Endothelial cell (in vitro differentiated cells): Measurements from ENCODE around the gene RADX. TPM values are rescaled to one million over a fixed set of nuclear protein-coding genes. Genes with fewer than 3 reads are reported as not detected.
"Not testable (repeated sequence)": the region's sequence is repeated elsewhere in the genome, so short reads cannot be mapped to it uniquely, and the experiment has no call there.

Experiments
- DNase-seq: peaks from one replicate; pipeline ENCODE4 v3.0.0; 2021; ENCODE audit warnings: low spot score
- H3K27ac Mint-ChIP-seq: one replicate; pipeline ENCODE4 v1.8.0; 2021; ENCODE audit warnings: mixed read lengths, inconsistent platforms; ENCODE audit not compliant: unreplicated experiment
- H3K27me3 Mint-ChIP-seq: one replicate; pipeline ENCODE4 v1.8.0; 2021; ENCODE audit warnings: mild to moderate bottlenecking, moderate library complexity, mixed read lengths, inconsistent platforms; ENCODE audit not compliant: unreplicated experiment
- H3K36me3 Mint-ChIP-seq: one replicate; pipeline ENCODE4 v1.8.0; 2021; ENCODE audit warnings: mild to moderate bottlenecking, low read depth, mixed read lengths, inconsistent platforms; ENCODE audit not compliant: unreplicated experiment
- H3K4me1 Mint-ChIP-seq: one replicate; pipeline ENCODE4 v1.8.0; 2021; ENCODE audit warnings: mild to moderate bottlenecking, mixed read lengths, inconsistent platforms; ENCODE audit not compliant: unreplicated experiment
- H3K4me3 Mint-ChIP-seq: one replicate; pipeline ENCODE4 v1.8.0; 2021; ENCODE audit warnings: mild to moderate bottlenecking, mixed read lengths, inconsistent platforms; ENCODE audit not compliant: unreplicated experiment
- H3K9me3 Mint-ChIP-seq: one replicate; pipeline ENCODE4 v1.8.0; 2021; ENCODE audit warnings: mixed read lengths, inconsistent platforms; ENCODE audit not compliant: unreplicated experiment
- CTCF ChIP-seq: fragments of 200-600 bp; sonication (generic); IDR thresholded peaks from one replicate; pipeline ENCODE4 v1.5.0; 2021; ENCODE audit warnings: antibody characterized with exemption; ENCODE audit not compliant: unreplicated experiment
- total RNA-seq: library from RNA; stranded (reverse); fragmentation: NEBNext Ultra II Directional; extraction: Animal tissue kit (Norgen Biotek cat#: 25700); gene quantifications from one replicate; pipeline ENCODE4 v1.2.1, GENCODE V29; 2021; ENCODE audit not compliant: unreplicated experiment

RADX gene
- total RNA-seq, 1 donor from 2014 or later, result 3.1 TPM

- no peak for TF ChIP-seq CTCF
- no peaks in the 10 kb centered on the region for H3K36me3 Mint-ChIP-seq
- DNase-seq, result no peak
- no peaks in the 10 kb centered on the region for H3K9me3 Mint-ChIP-seq
- H3K27ac Mint-ChIP-seq, result no peak overlapping the region
- no peak overlapping the region for H3K4me3 Mint-ChIP-seq
- no peaks in the 10 kb centered on the region for H3K4me1 Mint-ChIP-seq
- H3K27me3 Mint-ChIP-seq, result peaks cover 5% of the 10 kb centered on the region
These were observed 10.1 kb downstream of the RADX start for GRCh38 chrX:106621836-106622235.

DNA sequence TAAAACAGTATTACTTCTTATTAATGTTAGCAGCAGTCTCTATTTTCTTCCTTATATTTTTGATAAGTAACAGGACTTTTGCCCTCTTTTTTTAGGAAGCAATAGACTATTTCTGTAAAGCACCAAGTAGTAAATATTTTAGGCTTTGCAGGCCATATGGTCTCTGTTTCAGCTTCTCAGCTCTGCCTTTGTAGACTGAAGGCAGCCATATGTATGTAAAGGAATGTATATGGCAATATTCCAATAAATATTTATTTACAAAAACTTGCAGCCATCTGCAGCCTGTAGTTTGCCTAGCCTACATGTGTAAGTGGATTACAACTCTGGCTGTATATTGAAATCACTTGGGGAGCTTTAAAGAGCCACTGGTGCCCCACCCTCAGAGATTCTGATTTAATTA lies 15.0 kb downstream of the RADX start:
- Mint-ChIP-seq H3K4me3 (no peak overlapping the region), H3K4me1 (no peaks in the 10 kb centered on the region), H3K27ac (no peak overlapping the region), H3K27me3 (no peaks in the 10 kb centered on the region), H3K9me3 (no peaks in the 10 kb centered on the region), H3K36me3 (no peaks in the 10 kb centered on the region)
- TF ChIP-seq CTCF, result no peak
- DNase-seq, result no peak

DNA sequence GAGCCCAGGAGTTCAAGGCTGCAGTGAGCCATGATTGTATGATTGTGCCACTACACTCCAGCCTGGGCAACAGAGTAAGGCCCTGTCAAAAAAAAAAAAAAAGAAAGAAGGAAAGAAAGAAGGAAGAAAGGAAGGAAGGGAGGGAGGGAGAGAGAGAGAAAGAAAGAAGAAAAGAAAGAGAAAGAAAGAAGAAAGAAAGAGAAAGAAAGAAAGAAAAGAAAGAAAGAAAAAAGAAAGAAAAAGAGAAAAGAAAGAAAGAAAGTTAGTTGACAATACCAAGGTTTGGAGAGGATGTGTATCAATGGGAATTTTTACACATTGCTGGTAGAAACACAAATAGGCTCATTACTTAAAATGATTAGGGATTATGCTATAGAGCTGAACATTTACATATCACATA lies 19.8 kb downstream of the RADX start:
- H3K4me1 Mint-ChIP-seq, result no peaks in the 10 kb centered on the region
- no peak for DNase-seq
- H3K27ac Mint-ChIP-seq, result no peak overlapping the region
- H3K36me3 Mint-ChIP-seq, result no peaks in the 10 kb centered on the region
- no peaks in the 10 kb centered on the region for H3K9me3 Mint-ChIP-seq
- no peak overlapping the region for H3K4me3 Mint-ChIP-seq
- no peak for TF ChIP-seq CTCF
- no peaks in the 10 kb centered on the region for H3K27me3 Mint-ChIP-seq

GRCh38 chrX:106649523-106650428 lies 38.0 kb downstream of the RADX start:
- Mint-ChIP-seq H3K27ac (no peak overlapping the region), H3K36me3 (no peaks in the 10 kb centered on the region), H3K4me3 (no peak overlapping the region), H3K4me1 (no peaks in the 10 kb centered on the region), H3K27me3 (no peaks in the 10 kb centered on the region), H3K9me3 (no peaks in the 10 kb centered on the region)
- no peak for DNase-seq
- no peak for TF ChIP-seq CTCF

DNA sequence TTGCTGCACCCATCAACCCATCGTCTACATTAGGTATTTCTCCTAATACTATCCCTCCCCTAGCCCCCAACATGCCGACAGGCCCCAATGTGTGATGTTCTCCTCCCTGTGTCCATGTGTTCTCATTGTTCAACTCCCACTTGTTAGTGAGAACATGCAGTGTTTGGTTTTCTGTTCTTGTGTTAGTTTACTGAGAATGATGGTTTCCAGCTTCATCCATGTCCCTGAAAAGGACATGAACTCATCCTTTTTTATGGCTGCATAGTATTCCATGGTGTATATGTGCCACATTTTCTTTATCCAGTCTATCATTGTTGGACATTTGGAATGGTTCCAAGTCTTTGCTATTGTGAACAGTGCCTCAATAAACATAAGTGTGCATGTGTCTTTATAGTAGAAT lies 41.8 kb downstream of the RADX start:
- H3K27me3 Mint-ChIP-seq, result not testable (repeated sequence)

More for the DNA sequence above, 41.8 kb downstream of the RADX start:
- H3K36me3 Mint-ChIP-seq, H3K4me1 Mint-ChIP-seq, H3K27ac Mint-ChIP-seq, DNase-seq, H3K4me3 Mint-ChIP-seq, H3K9me3 Mint-ChIP-seq: not testable (repeated sequence)
